OCI-LY1 (cell line): Measurements from ENCODE around the gene HDAC10.

Source experiments
- H2AFZ ChIP-seq: fragments of 200-600 bp; sonication (generic), shearing (Covaris generic); 2 replicates; pipeline ENCODE4 v1.6.0; 2014; ENCODE audit warnings: antibody characterized with exemption, mild to moderate bottlenecking, low read length
- H3F3A ChIP-seq: fragments of 200-600 bp; sonication (generic), shearing (Covaris generic); 2 replicates; pipeline ENCODE4 v1.6.0; 2014; ENCODE audit warnings: mild to moderate bottlenecking, antibody characterized with exemption, low read length, moderate library complexity; ENCODE audit not compliant: insufficient read depth
- H3K27ac ChIP-seq: fragments of 200-600 bp; sonication (generic); 2 replicates; pipeline ENCODE4 v1.5.1; 2014; ENCODE audit warnings: low read length, mixed run types, mild to moderate bottlenecking, low read depth; ENCODE audit not compliant: poor library complexity, severe bottlenecking
- H3K27me3 ChIP-seq: fragments of 200-600 bp; sonication (generic); 2 replicates; pipeline ENCODE4 v1.6.0; 2014; ENCODE audit warnings: antibody characterized with exemption, mild to moderate bottlenecking, low read length, moderate library complexity; ENCODE audit not compliant: insufficient read depth
- H3K36me3 ChIP-seq: fragments of 200-600 bp; sonication (generic); 2 replicates; pipeline ENCODE4 v1.6.1; 2014; ENCODE audit warnings: mild to moderate bottlenecking, antibody characterized with exemption, low read length, moderate library complexity, mixed read lengths; ENCODE audit not compliant: insufficient read depth
- H3K4me1 ChIP-seq: fragments of 200-600 bp; sonication (generic); 2 replicates; pipeline ENCODE4 v1.5.1; 2014; ENCODE audit warnings: mild to moderate bottlenecking, low read length, moderate library complexity; ENCODE audit not compliant: insufficient read depth, severe bottlenecking
- H3K4me2 ChIP-seq: fragments of 200-600 bp; sonication (generic), shearing (Covaris generic); 2 replicates; pipeline ENCODE4 v1.6.1; 2014; ENCODE audit warnings: low read length
- H3K4me3 ChIP-seq: fragments of 200-600 bp; sonication (generic); 2 replicates; pipeline ENCODE4 v1.5.1; 2014; ENCODE audit warnings: low read length, low read depth, mild to moderate bottlenecking, mixed read lengths; ENCODE audit not compliant: poor library complexity, severe bottlenecking
- H3K79me2 ChIP-seq: fragments of 200-600 bp; shearing (Covaris generic); 2 replicates; pipeline ENCODE4 v1.6.1; 2016; ENCODE audit warnings: mixed run types, low read length, mixed read lengths; ENCODE audit not compliant: insufficient read depth
- H3K9ac ChIP-seq: fragments of 200-600 bp; sonication (generic), shearing (Covaris generic); 2 replicates; pipeline ENCODE4 v1.6.1; 2014; ENCODE audit warnings: mild to moderate bottlenecking, low read length, mixed read lengths
- H3K9me2 ChIP-seq: fragments of 200-600 bp; sonication (generic), shearing (Covaris generic); 2 replicates; pipeline ENCODE4 v1.6.1; 2014; ENCODE audit warnings: low read depth, mild to moderate bottlenecking, low read length, mixed read lengths
- H3K9me3 ChIP-seq: fragments of 200-600 bp; shearing (Covaris generic); 2 replicates; pipeline ENCODE4 v1.6.1; 2014; ENCODE audit warnings: low read length, mixed read lengths
- H4K20me1 ChIP-seq: fragments of 200-600 bp; sonication (generic), shearing (Covaris generic); 2 replicates; pipeline ENCODE4 v1.6.0; 2016; ENCODE audit warnings: mild to moderate bottlenecking, low read length; ENCODE audit not compliant: insufficient read depth
- CTCF ChIP-seq: fragments of 200-600 bp; sonication (generic), shearing (Covaris generic); IDR thresholded peaks from 2 replicates; pipeline ENCODE4 v1.5.1; 2017; ENCODE audit warnings: mild to moderate bottlenecking, antibody characterized with exemption, low read length, moderate library complexity, mixed read lengths
- EZH2 ChIP-seq: fragments of 200-600 bp; sonication (generic), shearing (Covaris generic); IDR thresholded peaks from 2 replicates; pipeline ENCODE4 v1.8.0; 2017; ENCODE audit warnings: borderline replicate concordance, mixed run types, mild to moderate bottlenecking, antibody characterized with exemption, low read length, moderate library complexity, mixed read lengths

Gene HDAC10

GRCh38 chr22:50271519-50271970, 20.5 kb upstream of the HDAC10 start:
- Histone ChIP-seq H3K36me3 (no peaks in the 10 kb centered on the region), H3F3A (no peaks in the 10 kb centered on the region), H3K4me1 (peaks cover 34% of the 10 kb centered on the region), H3K27ac (no peak overlapping the region), H3K9me3 (no peaks in the 10 kb centered on the region), H3K9ac (no peak overlapping the region), H3K79me2 (no peaks in the 10 kb centered on the region), H3K27me3 (no peaks in the 10 kb centered on the region; the same call in 1 of the 2 replicates), H2AFZ (no peak overlapping the region), H3K4me2 (peak overlapping the region; percentile 84), H3K9me2 (no peaks in the 10 kb centered on the region), H4K20me1 (no peaks in the 10 kb centered on the region), H3K4me3 (peak overlapping the region; percentile 63)
- peak; percentile 22; the same call in 1 of the 2 replicates for TF ChIP-seq CTCF
- no peak for TF ChIP-seq EZH2

- Histone ChIP-seq H3K36me3 (no peaks in the 10 kb centered on the region), H3K79me2 (no peaks in the 10 kb centered on the region), H3K4me1 (peaks cover 34% of the 10 kb centered on the region), H2AFZ (no peak overlapping the region), H3K9me2 (no peaks in the 10 kb centered on the region), H3K27me3 (no peaks in the 10 kb centered on the region; the same call in 1 of the 2 replicates), H3K27ac (no peak overlapping the region), H3K9ac (peak overlapping the region; percentile 61), H3F3A (no peaks in the 10 kb centered on the region), H3K9me3 (no peaks in the 10 kb centered on the region), H3K4me3 (peak overlapping the region; percentile 63), H4K20me1 (no peaks in the 10 kb centered on the region), H3K4me2 (peak overlapping the region; percentile 84)
- TF ChIP-seq CTCF (no peak), EZH2 (no peak)
Measured at GRCh38 chr22:50270666-50271394, 19.8 kb upstream of the HDAC10 start.

GRCh38 chr22:50269970-50270665, 19.1 kb upstream of the HDAC10 start, which contains the start of gene MAPK11:
TSS of gene MAPK11 (minus strand) at chr22:50270380. CDS start at chr22:50270292, 88 bp downstream.
- Histone ChIP-seq H3K4me2 (peak within 1 kb of the TSS; percentile 84), H3K4me1 (peaks cover 34% of the 10 kb centered on the region), H3K9ac (peak within 1 kb of the TSS; percentile 61), H2AFZ (no peak within 1 kb of the TSS), H3K9me3 (no peaks in the 10 kb centered on the region), H3K79me2 (no peaks in the 10 kb centered on the region), H3K27me3 (no peaks in the 10 kb centered on the region; the same call in 1 of the 2 replicates), H4K20me1 (no peaks in the 10 kb centered on the region), H3F3A (no peaks in the 10 kb centered on the region), H3K27ac (peak within 1 kb of the TSS; percentile 57), H3K36me3 (no peaks in the 10 kb centered on the region), H3K9me2 (no peaks in the 10 kb centered on the region), H3K4me3 (peak within 1 kb of the TSS; percentile 63)
- TF ChIP-seq EZH2: no peak
- no peak for TF ChIP-seq CTCF
